Astrocyte (in vitro differentiated cells and primary cell): ENCODE measurements around the gene YIF1A. TPM values are rescaled to one million over a fixed set of nuclear protein-coding genes. Genes with fewer than 3 reads are reported as not detected.

Experiments used
- DNase-seq: peaks from one replicate; pipeline ENCODE4 v3.0.0-alpha.2; 2010; ENCODE audit warnings: low read depth
- FAIRE-seq: peaks from 2 replicates; lab custom pipeline; 2011; peaks lifted over from hg19 to GRCh38; lab: Jason Lieb, UNC
- H2AFZ ChIP-seq: 2 replicates; pipeline ENCODE4 v1.6.0; 2012; ENCODE audit warnings: low read depth, low read length, inconsistent platforms
- H3K27ac ChIP-seq: 2 replicates; pipeline ENCODE4 v1.5.1; 2011; ENCODE audit warnings: low read depth, low read length, inconsistent platforms
- H3K27me3 ChIP-seq: 2 replicates; pipeline ENCODE4 v1.6.0; 2011; ENCODE audit warnings: low read length, inconsistent platforms; ENCODE audit not compliant: insufficient read depth
- H3K36me3 ChIP-seq: 2 replicates; pipeline ENCODE4 v1.5.1; 2011; ENCODE audit warnings: low read length, inconsistent platforms; ENCODE audit not compliant: insufficient read depth
- H3K4me1 ChIP-seq: 2 replicates; pipeline ENCODE4 v1.5.1; 2011; ENCODE audit warnings: low read length, inconsistent platforms; ENCODE audit not compliant: insufficient read depth
- H3K4me2 ChIP-seq: 2 replicates; pipeline ENCODE4 v1.6.0; 2012; ENCODE audit warnings: low read length, inconsistent platforms
- H3K4me3 ChIP-seq: 2 replicates; pipeline ENCODE4 v1.5.1; 2011; ENCODE audit warnings: low read depth, mild to moderate bottlenecking, low read length, inconsistent platforms; ENCODE audit not compliant: insufficient read depth
- H3K79me2 ChIP-seq: 2 replicates; pipeline ENCODE4 v1.6.0; 2012; ENCODE audit warnings: mild to moderate bottlenecking, low read length, inconsistent platforms; ENCODE audit not compliant: insufficient read depth
- H3K9ac ChIP-seq: 2 replicates; pipeline ENCODE4 v1.6.0; 2012; ENCODE audit warnings: mild to moderate bottlenecking, low read length, inconsistent platforms
- H3K9me3 ChIP-seq: 2 replicates; pipeline ENCODE4 v1.5.1; 2012; ENCODE audit warnings: low read depth, mild to moderate bottlenecking, low read length, inconsistent platforms; ENCODE audit not compliant: insufficient read depth
- H4K20me1 ChIP-seq: 2 replicates; pipeline ENCODE4 v1.6.0; 2012; ENCODE audit warnings: low read length, inconsistent platforms; ENCODE audit not compliant: insufficient read depth
- H3K27ac Mint-ChIP-seq: one replicate; pipeline ENCODE4 v1.8.0; 2021; ENCODE audit warnings: mild to moderate bottlenecking, mixed read lengths; ENCODE audit not compliant: unreplicated experiment
- H3K27me3 Mint-ChIP-seq: one replicate; pipeline ENCODE4 v1.8.0; 2021; ENCODE audit warnings: low read depth, mixed read lengths; ENCODE audit not compliant: unreplicated experiment
- H3K36me3 Mint-ChIP-seq: one replicate; pipeline ENCODE4 v1.8.0; 2021; ENCODE audit warnings: low read depth, mixed read lengths; ENCODE audit not compliant: unreplicated experiment
- H3K4me1 Mint-ChIP-seq: one replicate; pipeline ENCODE4 v1.8.0; 2021; ENCODE audit warnings: low read depth, mixed read lengths; ENCODE audit not compliant: unreplicated experiment
- H3K4me3 Mint-ChIP-seq: one replicate; pipeline ENCODE4 v1.8.0; 2021; ENCODE audit warnings: mild to moderate bottlenecking, moderate library complexity, mixed read lengths; ENCODE audit not compliant: unreplicated experiment
- H3K9me3 Mint-ChIP-seq: one replicate; pipeline ENCODE4 v1.8.0; 2021; ENCODE audit warnings: mild to moderate bottlenecking, mixed read lengths; ENCODE audit not compliant: unreplicated experiment
- EZH2 ChIP-seq: IDR thresholded peaks from 2 replicates; pipeline ENCODE4 v1.6.1; 2012; ENCODE audit warnings: mild to moderate bottlenecking, low read length, inconsistent platforms; ENCODE audit not compliant: insufficient read depth
- total RNA-seq: library from RNA; stranded (reverse); gene quantifications from 2 replicates; pipeline ENCODE4 v1.2.1, GENCODE V29; 2021
- TF ChIP-seq, protein P1 (sequence below): IDR thresholded peaks from 2 replicates; pipeline ENCODE4 v1.5.1; 2011; ENCODE audit warnings: low read depth, mild to moderate bottlenecking, inconsistent platforms, low read length, moderate library complexity; ENCODE audit not compliant: insufficient read depth

The YIF1A gene
- total RNA-seq, 1 donor from 2014 or later: 129 TPM

DNA sequence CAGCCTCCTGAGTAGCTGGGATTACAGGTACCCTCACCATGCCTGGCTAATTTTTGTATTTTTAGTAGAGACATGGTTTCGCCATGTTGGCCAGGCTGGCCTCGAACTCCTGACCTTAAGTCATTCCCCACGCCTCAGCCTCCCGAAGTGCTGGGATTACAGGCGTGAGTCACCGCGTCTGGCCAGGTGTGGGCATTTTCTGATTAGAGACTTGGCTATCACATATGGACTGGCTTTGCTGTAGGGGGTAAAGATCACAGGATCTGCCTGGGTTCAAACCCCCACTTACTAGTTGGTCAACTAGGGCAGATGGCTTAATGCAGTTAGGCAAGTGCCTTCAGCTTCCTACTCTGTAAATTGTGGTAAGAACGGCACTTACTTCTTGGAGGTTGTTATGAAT, 21.4 kb upstream of the YIF1A start:
- Mint-ChIP-seq H3K4me3 (no peak overlapping the region), H3K9me3 (no peaks in the 10 kb centered on the region), H3K27ac (peak overlapping the region; percentile 18), H3K27me3 (peaks cover 16% of the 10 kb centered on the region), H3K4me1 (peaks cover 14% of the 10 kb centered on the region), H3K36me3 (no peaks in the 10 kb centered on the region)
- Histone ChIP-seq H3K4me2 (no peak overlapping the region), H3K27me3 (no peaks in the 10 kb centered on the region), H4K20me1 (peaks cover 7% of the 10 kb centered on the region), H3K36me3 (no peaks in the 10 kb centered on the region), H3K4me1 (peaks cover 25% of the 10 kb centered on the region), H3K27ac (no peak overlapping the region), H3K9me3 (no peaks in the 10 kb centered on the region), H3K4me3 (no peak overlapping the region), H3K79me2 (peaks cover 17% of the 10 kb centered on the region), H3K9ac (no peak overlapping the region), H2AFZ (no peak overlapping the region)
- no peak for TF ChIP-seq EZH2
- TF ChIP-seq, protein P1, sequence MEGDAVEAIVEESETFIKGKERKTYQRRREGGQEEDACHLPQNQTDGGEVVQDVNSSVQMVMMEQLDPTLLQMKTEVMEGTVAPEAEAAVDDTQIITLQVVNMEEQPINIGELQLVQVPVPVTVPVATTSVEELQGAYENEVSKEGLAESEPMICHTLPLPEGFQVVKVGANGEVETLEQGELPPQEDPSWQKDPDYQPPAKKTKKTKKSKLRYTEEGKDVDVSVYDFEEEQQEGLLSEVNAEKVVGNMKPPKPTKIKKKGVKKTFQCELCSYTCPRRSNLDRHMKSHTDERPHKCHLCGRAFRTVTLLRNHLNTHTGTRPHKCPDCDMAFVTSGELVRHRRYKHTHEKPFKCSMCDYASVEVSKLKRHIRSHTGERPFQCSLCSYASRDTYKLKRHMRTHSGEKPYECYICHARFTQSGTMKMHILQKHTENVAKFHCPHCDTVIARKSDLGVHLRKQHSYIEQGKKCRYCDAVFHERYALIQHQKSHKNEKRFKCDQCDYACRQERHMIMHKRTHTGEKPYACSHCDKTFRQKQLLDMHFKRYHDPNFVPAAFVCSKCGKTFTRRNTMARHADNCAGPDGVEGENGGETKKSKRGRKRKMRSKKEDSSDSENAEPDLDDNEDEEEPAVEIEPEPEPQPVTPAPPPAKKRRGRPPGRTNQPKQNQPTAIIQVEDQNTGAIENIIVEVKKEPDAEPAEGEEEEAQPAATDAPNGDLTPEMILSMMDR: no peak
- DNase-seq (no peak), FAIRE-seq (no peak)

GRCh38 chr11:66309475-66309874, 20.5 kb upstream of the YIF1A start:
- TF ChIP-seq, protein P1: no peak
- TF ChIP-seq EZH2: no peak
- H3K4me3 ChIP-seq: no peak overlapping the region
- no peak overlapping the region for H2AFZ ChIP-seq
- no peaks in the 10 kb centered on the region for H3K9me3 ChIP-seq
- H3K4me2 ChIP-seq: no peak overlapping the region
- peaks cover 16% of the 10 kb centered on the region for H3K27me3 Mint-ChIP-seq
- H3K4me1 ChIP-seq: peaks cover 23% of the 10 kb centered on the region
- H3K27ac Mint-ChIP-seq: no peak overlapping the region
- no peak overlapping the region for H3K27ac ChIP-seq
- no peaks in the 10 kb centered on the region for H3K36me3 ChIP-seq
- peaks cover 8% of the 10 kb centered on the region for H3K79me2 ChIP-seq
- peaks cover 11% of the 10 kb centered on the region for H3K4me1 Mint-ChIP-seq
- no peak overlapping the region for H3K4me3 Mint-ChIP-seq
- no peak for DNase-seq
- no peaks in the 10 kb centered on the region for H3K36me3 Mint-ChIP-seq
- H3K27me3 ChIP-seq: no peaks in the 10 kb centered on the region
- FAIRE-seq: no peak
- H4K20me1 ChIP-seq: peaks cover under 1% of the 10 kb centered on the region
- no peaks in the 10 kb centered on the region for H3K9me3 Mint-ChIP-seq
- no peak overlapping the region for H3K9ac ChIP-seq

DNA sequence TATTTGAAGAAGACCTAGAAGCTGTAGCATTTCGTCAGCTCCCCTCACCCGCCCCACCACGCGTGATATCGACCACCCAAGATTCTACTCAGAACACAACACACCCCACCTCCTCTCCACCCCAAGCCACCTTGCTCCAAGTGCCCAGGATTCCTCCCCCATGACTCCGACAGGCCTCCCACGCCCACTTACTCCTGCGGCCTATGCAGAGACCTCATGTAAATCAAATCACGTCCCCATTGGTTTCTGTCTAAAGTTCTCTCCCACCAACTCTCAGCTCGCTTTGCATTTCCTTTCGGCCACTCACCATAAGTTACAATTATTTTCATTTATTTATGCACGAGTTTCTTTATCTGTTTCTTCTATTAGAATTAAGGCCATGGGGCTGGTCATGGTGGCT, 13.7 kb upstream of the YIF1A start:
- Histone ChIP-seq H3K4me3 (no peak overlapping the region), H3K9ac (no peak overlapping the region), H3K79me2 (no peaks in the 10 kb centered on the region), H3K9me3 (no peaks in the 10 kb centered on the region), H3K27ac (no peak overlapping the region), H3K36me3 (no peaks in the 10 kb centered on the region), H2AFZ (no peak overlapping the region), H3K4me2 (no peak overlapping the region), H4K20me1 (no peaks in the 10 kb centered on the region), H3K27me3 (no peaks in the 10 kb centered on the region), H3K4me1 (no peaks in the 10 kb centered on the region)
- no peaks in the 10 kb centered on the region for H3K36me3 Mint-ChIP-seq
- DNase-seq (no peak), FAIRE-seq (no peak)
- TF ChIP-seq, protein P1: no peak
- no peak for TF ChIP-seq EZH2
- peaks cover 15% of the 10 kb centered on the region for H3K27me3 Mint-ChIP-seq
- no peaks in the 10 kb centered on the region for H3K9me3 Mint-ChIP-seq
- no peaks in the 10 kb centered on the region for H3K4me1 Mint-ChIP-seq
- H3K27ac Mint-ChIP-seq: no peak overlapping the region
- H3K4me3 Mint-ChIP-seq: no peak overlapping the region
